Neuronal stem cell (in vitro differentiated cells): ENCODE data around the gene CREB1.
A peak's percentile ranks its signal among the peaks of the same experiment; 100 is the strongest.

Experiments used
- DNase-seq: peaks from one replicate; pipeline ENCODE4 v3.0.0-alpha.2; 2013; ENCODE audit warnings: low spot score
- H2AFZ ChIP-seq: one replicate; pipeline ENCODE4 v1.6.1; 2013; ENCODE audit warnings: mild to moderate bottlenecking, low read length, inconsistent platforms
- H2AK5ac ChIP-seq: 2 replicates; pipeline ENCODE4 v1.6.1; 2013; ENCODE audit warnings: low read depth, mild to moderate bottlenecking, inconsistent platforms, low read length, moderate library complexity, mixed read lengths
- H2BK120ac ChIP-seq: 2 replicates; pipeline ENCODE4 v1.6.1; 2013; ENCODE audit warnings: low read depth, mild to moderate bottlenecking, inconsistent platforms, low read length, moderate library complexity, mixed read lengths
- H2BK12ac ChIP-seq: one replicate; pipeline ENCODE4 v1.6.1; 2013; ENCODE audit warnings: low read length, inconsistent platforms
- H2BK15ac ChIP-seq: 2 replicates; pipeline ENCODE4 v1.6.1; 2013; ENCODE audit warnings: mild to moderate bottlenecking, low read length, inconsistent platforms, mixed read lengths
- H2BK5ac ChIP-seq: one replicate; pipeline ENCODE4 v1.6.1; 2013; ENCODE audit warnings: inconsistent platforms, mild to moderate bottlenecking, low read length, moderate library complexity
- H3K14ac ChIP-seq: one replicate; pipeline ENCODE4 v1.6.1; 2013; ENCODE audit warnings: low read length, inconsistent platforms
- H3K18ac ChIP-seq: 2 replicates; pipeline ENCODE4 v1.6.1; 2013; ENCODE audit warnings: low read length, inconsistent platforms
- H3K23ac ChIP-seq: 2 replicates; pipeline ENCODE4 v1.6.1; 2013; ENCODE audit warnings: low read depth, mild to moderate bottlenecking, mixed read lengths, low read length, inconsistent platforms; ENCODE audit not compliant: poor library complexity
- H3K27ac ChIP-seq: replicated peaks from 3 replicates; pipeline ENCODE4 v1.5.1; 2013; ENCODE audit warnings: low read length, inconsistent platforms
- H3K27me3 ChIP-seq, 3 experiments: 2 replicates each; pipeline ENCODE4 v1.6.1; 2013; ENCODE audit warnings: low read length in 3 of 3, mild to moderate bottlenecking in 2 of 3, inconsistent platforms in 1 of 3, low read depth in 1 of 3, mixed read lengths in 1 of 3, moderate library complexity in 1 of 3; ENCODE audit not compliant: control insufficient read depth in 3 of 3, insufficient read depth in 3 of 3
- H3K36me3 ChIP-seq, 2 donors: replicated peaks in 1 of 2; 2 replicates each; pipeline ENCODE4 v1.6.1; 2013; ENCODE audit warnings: low read length in 2 of 2; ENCODE audit not compliant: control insufficient read depth in 2 of 2, insufficient read depth in 2 of 2
- H3K4ac ChIP-seq: 2 replicates; pipeline ENCODE4 v1.6.1; 2013; ENCODE audit warnings: inconsistent platforms, mild to moderate bottlenecking, low read length, moderate library complexity
- H3K4me1 ChIP-seq, 2 donors: 1 replicate in 1 of 2; 2 replicates in 1 of 2; pipeline ENCODE4 v1.6.1; 2013; ENCODE audit warnings: low read length in 2 of 2, low read depth in 1 of 2; ENCODE audit not compliant: control insufficient read depth in 2 of 2, insufficient read depth in 1 of 2
- H3K4me2 ChIP-seq: one replicate; pipeline ENCODE4 v1.6.1; 2013; ENCODE audit warnings: mild to moderate bottlenecking, low read length, inconsistent platforms; ENCODE audit not compliant: insufficient read depth, poor library complexity, severe bottlenecking
- H3K4me3 ChIP-seq, 2 donors: 2 replicates each; pipeline ENCODE4 v1.5.1; 2013; ENCODE audit warnings: low read length in 2 of 2, mild to moderate bottlenecking in 2 of 2, inconsistent platforms in 1 of 2, moderate library complexity in 1 of 2
- H3K79me1 ChIP-seq: one replicate; pipeline ENCODE4 v1.6.1; 2013; ENCODE audit warnings: low read depth, mild to moderate bottlenecking, inconsistent platforms, low read length, moderate library complexity
- H3K9ac ChIP-seq: one replicate; pipeline ENCODE4 v1.6.1; 2013; ENCODE audit warnings: mild to moderate bottlenecking, low read depth, low read length, inconsistent platforms; ENCODE audit not compliant: poor library complexity
- H3K9me3 ChIP-seq, 2 donors: replicated peaks in 1 of 2; 2 replicates each; pipeline versions ENCODE3 to v1.6.1; 2013; ENCODE audit warnings: low read length in 2 of 2, mild to moderate bottlenecking in 2 of 2, inconsistent platforms in 1 of 2, low read depth in 1 of 2, mixed read lengths in 1 of 2, moderate library complexity in 1 of 2; ENCODE audit not compliant: control insufficient read depth in 2 of 2, insufficient read depth in 1 of 2
- H4K8ac ChIP-seq: one replicate; pipeline ENCODE4 v1.6.1; 2013; ENCODE audit warnings: low read depth, mild to moderate bottlenecking, inconsistent platforms, low read length, moderate library complexity
- H4K91ac ChIP-seq: one replicate; pipeline ENCODE4 v1.6.1; 2013; ENCODE audit warnings: low read length, low read depth, mild to moderate bottlenecking, inconsistent platforms; ENCODE audit not compliant: poor library complexity
- WGBS, 2 donors: extraction: QIAGEN DNeasy Blood & Tissue Kit; methylation state at CpG; one replicate each; pipeline ENCODE4 v1.1.7; 2013; ENCODE audit warnings: missing lambda C conversion rate in 2 of 2, mixed read lengths in 1 of 2; ENCODE audit not compliant: insufficient read length in 2 of 2, insufficient replicate concordance in 1 of 2; ENCODE audit errors: extremely low coverage in 2 of 2; 5-methylcytosine and 5-hydroxymethylcytosine counted together

The CREB1 gene

DNA sequence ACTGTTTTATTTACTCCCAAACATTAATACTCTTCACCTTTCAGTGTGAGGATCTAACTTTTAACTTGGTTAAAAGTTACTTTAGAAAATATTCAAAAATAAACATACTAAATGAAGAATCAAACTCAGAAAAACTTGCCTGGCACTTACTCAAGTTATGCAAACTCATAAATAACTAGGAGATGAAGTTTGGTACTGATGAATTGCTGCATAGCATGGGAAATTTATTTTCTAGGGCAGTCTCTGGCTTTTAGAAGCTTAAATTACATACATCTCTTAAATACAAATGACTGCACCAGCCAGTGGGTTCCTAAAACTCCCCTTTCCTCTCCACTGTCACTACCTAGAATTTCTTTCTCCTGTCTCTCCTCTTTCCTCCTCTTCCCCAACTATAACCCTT lies 46.7 kb upstream of the CREB1 start:
- Histone ChIP-seq H3K4me1 (peaks cover 2 to 5% of the 10 kb centered on the region in 2 donors), H3K4ac (no peak overlapping the region), H4K8ac (no peak overlapping the region), H2BK5ac (no peak overlapping the region), H3K4me3 (no peak overlapping the region), H2AK5ac (no peak overlapping the region), H3K79me1 (no peaks in the 10 kb centered on the region), H4K91ac (no peak overlapping the region), H3K14ac (no peak overlapping the region), H3K23ac (no peak overlapping the region), H3K18ac (no peak overlapping the region), H2BK120ac (no peak overlapping the region), H3K4me2 (no peak overlapping the region), H3K27me3 (no peaks in the 10 kb centered on the region), H2AFZ (no peak overlapping the region), H3K9me3 (no peaks in the 10 kb centered on the region), H2BK15ac (no peak overlapping the region), H3K36me3 (no peaks in the 10 kb centered on the region), H3K9ac (no peak overlapping the region), H2BK12ac (no peak overlapping the region), H3K27ac (no peak overlapping the region)
- DNase-seq = no peak

DNA sequence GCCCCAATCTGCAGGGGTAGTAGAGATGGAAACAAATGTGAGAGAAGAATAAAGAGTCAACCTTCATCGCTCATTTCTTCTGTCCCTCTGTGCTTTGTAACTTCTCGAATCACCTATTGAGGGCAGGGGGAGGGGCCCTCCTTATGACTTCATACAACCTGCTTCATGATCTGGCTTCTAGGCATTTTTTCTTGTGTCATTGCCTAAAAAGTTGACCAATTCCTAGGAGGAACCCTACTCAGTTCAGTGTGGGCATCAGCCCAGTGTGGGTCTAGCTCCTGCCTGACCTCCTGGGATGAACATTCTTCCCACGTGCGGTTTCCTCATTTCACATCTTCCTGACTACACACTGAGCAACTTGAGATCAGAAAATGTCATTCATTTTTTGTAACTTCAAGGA lies 46.3 kb upstream of the CREB1 start:
- Histone ChIP-seq H3K14ac (no peak overlapping the region), H2BK120ac (no peak overlapping the region), H3K4me3 (no peak overlapping the region), H3K79me1 (no peaks in the 10 kb centered on the region), H3K36me3 (no peaks in the 10 kb centered on the region), H3K27ac (no peak overlapping the region), H3K4me1 (peaks cover 2 to 5% of the 10 kb centered on the region in 2 donors), H2AK5ac (no peak overlapping the region), H3K4ac (no peak overlapping the region), H2BK15ac (no peak overlapping the region), H2AFZ (no peak overlapping the region), H3K18ac (no peak overlapping the region), H2BK5ac (no peak overlapping the region), H3K9ac (no peak overlapping the region), H4K91ac (no peak overlapping the region), H3K9me3 (no peaks in the 10 kb centered on the region), H4K8ac (no peak overlapping the region), H3K23ac (no peak overlapping the region), H2BK12ac (no peak overlapping the region), H3K4me2 (no peak overlapping the region), H3K27me3 (no peaks in the 10 kb centered on the region)
- WGBS, 2 donors = no CpG with 5 or more reads among the region's 4 CpGs
- no peak for DNase-seq

DNA sequence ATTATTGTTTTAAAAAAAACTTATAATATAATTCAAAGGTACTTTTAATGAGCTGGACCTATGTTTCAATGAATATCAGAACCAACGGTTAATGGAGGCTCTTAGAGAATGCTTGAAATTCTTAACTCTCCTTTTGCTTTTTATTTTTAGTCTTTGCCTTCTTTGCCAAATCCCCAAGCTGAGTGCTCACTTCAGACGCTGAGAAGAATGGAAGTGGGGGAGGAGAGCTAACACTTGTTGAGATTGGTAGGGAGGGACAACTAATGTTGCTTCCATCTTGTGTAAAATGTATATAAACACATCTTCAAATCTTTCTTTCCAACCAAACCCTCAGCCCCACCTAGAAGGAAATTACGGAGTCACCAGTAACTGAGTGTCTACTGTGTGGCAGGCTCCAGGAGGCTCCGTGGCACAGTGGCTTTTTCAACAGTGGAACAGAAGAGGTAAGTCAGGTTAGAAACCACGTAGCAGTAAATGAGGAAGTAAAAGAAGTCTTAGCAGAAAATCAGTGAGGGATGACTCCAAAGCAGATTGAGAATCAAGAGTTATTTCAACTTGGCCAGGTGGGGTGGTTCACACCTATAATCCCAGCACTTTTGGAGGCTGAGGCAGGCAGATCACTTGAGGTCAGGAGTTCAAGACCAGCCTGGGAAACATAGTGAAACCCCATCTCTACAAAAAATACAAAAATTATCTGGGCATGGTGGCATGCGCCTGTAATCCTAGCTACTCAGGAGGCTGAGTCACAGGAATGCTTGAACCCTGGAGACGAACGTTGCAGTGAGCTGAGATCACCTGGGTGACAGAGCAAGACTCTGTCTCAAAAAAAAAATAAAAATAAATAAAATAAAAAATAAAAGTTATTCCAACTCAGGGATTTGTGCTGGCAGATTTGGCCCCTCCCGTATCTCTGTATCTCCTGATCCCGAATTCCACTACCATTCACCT lies 45.0 kb upstream of the CREB1 start:
- Histone ChIP-seq H4K8ac (no peak overlapping the region), H3K79me1 (no peaks in the 10 kb centered on the region), H3K27ac (no peak overlapping the region), H3K36me3 (no peaks in the 10 kb centered on the region), H4K91ac (no peak overlapping the region), H3K4me1 (peaks cover 2 to 5% of the 10 kb centered on the region in 2 donors), H2BK15ac (no peak overlapping the region), H2AFZ (no peak overlapping the region), H2AK5ac (no peak overlapping the region), H3K4ac (no peak overlapping the region), H3K9me3 (no peaks in the 10 kb centered on the region), H3K4me3 (no peak overlapping the region), H3K9ac (no peak overlapping the region), H3K4me2 (no peak overlapping the region), H3K23ac (no peak overlapping the region), H2BK5ac (no peak overlapping the region), H3K18ac (no peak overlapping the region), H2BK120ac (no peak overlapping the region), H3K14ac (no peak overlapping the region), H3K27me3 (no peaks in the 10 kb centered on the region), H2BK12ac (no peak overlapping the region)
- WGBS, 2 donors = no CpG with 5 or more reads among the region's 10 CpGs
- no peak for DNase-seq

DNA sequence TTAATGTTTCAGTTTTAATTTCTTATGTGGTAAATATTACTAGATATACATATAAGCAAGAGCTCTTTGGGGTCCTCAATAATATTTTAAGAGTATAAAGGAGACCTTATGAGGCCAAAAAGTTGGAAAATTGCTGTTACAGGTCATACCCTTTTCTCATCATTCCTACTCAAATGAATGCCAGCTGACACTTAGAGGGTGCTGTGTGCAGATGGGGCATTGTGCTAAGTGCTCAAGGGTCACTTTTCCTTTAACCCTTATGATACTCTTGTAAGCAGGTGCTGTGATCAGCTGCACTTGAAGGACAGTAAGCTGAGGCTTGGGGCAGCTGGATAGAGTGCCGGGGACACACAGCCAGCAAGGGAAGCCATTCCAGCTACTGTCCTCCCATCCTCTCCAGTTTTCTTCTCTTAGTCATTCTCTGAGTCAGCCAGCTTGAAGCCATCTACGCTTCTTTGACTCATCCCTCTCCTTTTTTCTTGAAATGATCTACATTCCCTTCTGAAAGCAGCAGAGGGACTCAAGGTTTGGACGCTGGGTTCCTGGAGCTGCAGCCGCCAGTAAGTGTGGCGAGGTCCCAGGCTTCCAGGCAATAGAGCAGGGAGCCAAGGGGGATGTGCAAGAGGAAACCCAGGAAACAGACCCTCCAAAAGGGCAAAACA lies 42.0 kb upstream of the CREB1 start:
- no peak overlapping the region for H3K9ac ChIP-seq
- no peak overlapping the region for H3K14ac ChIP-seq
- H3K23ac ChIP-seq = no peak overlapping the region
- WGBS, 2 donors = no CpG with 5 or more reads among the region's 5 CpGs
- peaks cover 0 to 5% of the 10 kb centered on the region in 2 donors for H3K4me1 ChIP-seq
- H4K8ac ChIP-seq = no peak overlapping the region
- H3K4ac ChIP-seq = no peak overlapping the region
- no peaks in the 10 kb centered on the region for H3K36me3 ChIP-seq
- no peak for DNase-seq
- no peaks in the 10 kb centered on the region for H3K27me3 ChIP-seq
- H3K27ac ChIP-seq = no peak overlapping the region
- no peak overlapping the region for H3K4me3 ChIP-seq
- no peak overlapping the region for H2BK15ac ChIP-seq
- H3K79me1 ChIP-seq = no peaks in the 10 kb centered on the region
- H2AK5ac ChIP-seq = no peak overlapping the region
- H2BK120ac ChIP-seq = no peak overlapping the region
- no peak overlapping the region for H4K91ac ChIP-seq
- H3K18ac ChIP-seq = no peak overlapping the region
- H2BK12ac ChIP-seq = no peak overlapping the region
- no peak overlapping the region for H2BK5ac ChIP-seq
- no peaks in the 10 kb centered on the region for H3K9me3 ChIP-seq
- peak overlapping the region; percentile 70 for H2AFZ ChIP-seq
- no peak overlapping the region for H3K4me2 ChIP-seq
